Fibroblast of lung (primary cell): ENCODE results near the gene ROR2. TPM values are rescaled to one million over a fixed set of nuclear protein-coding genes. Genes with fewer than 3 reads are reported as not detected.
A peak's percentile ranks its signal among the peaks of the same experiment; 100 is the strongest.

ENCODE experiments used
- DNase-seq, 2 donors: peaks; one replicate each; pipeline versions ENCODE4 v3.0.0 to v3.0.0-alpha.2; 2010; ENCODE audit warnings: low read depth in 2 of 2
- H2AFZ ChIP-seq: 2 replicates; pipeline ENCODE4 v1.5.1; 2012; ENCODE audit warnings: low read length, control low read depth, inconsistent platforms
- H3K27ac ChIP-seq: 2 replicates; pipeline ENCODE4 v1.5.1; 2011; ENCODE audit warnings: low read length, control low read depth; ENCODE audit not compliant: insufficient read depth
- H3K27me3 ChIP-seq: 2 replicates; pipeline ENCODE4 v1.5.1; 2011; ENCODE audit warnings: mild to moderate bottlenecking, low read length; ENCODE audit not compliant: control insufficient read depth, insufficient read depth
- H3K36me3 ChIP-seq: 2 replicates; pipeline ENCODE4 v1.5.1; 2011; ENCODE audit warnings: low read length; ENCODE audit not compliant: control insufficient read depth, insufficient read depth
- H3K4me1 ChIP-seq: 2 replicates; pipeline ENCODE4 v1.5.1; 2011; ENCODE audit warnings: low read length; ENCODE audit not compliant: control insufficient read depth, insufficient read depth; ENCODE audit errors: extremely low read depth
- H3K4me2 ChIP-seq: 2 replicates; pipeline ENCODE4 v1.5.1; 2011; ENCODE audit warnings: low read length, control low read depth; ENCODE audit not compliant: insufficient read depth; ENCODE audit errors: extremely low read depth
- H3K4me3 ChIP-seq, 4 experiments: fragments of 200-600 bp in 1 of 4; sonication (generic) in 1 of 4; replicated peaks in 1 of 4; 2 replicates each; pipeline ENCODE4 v1.5.1; 2011 to 2016; ENCODE audit warnings: low read length in 4 of 4, low read depth in 3 of 4, mild to moderate bottlenecking in 3 of 4, control low read depth in 2 of 4, inconsistent platforms in 1 of 4, mixed read lengths in 1 of 4; ENCODE audit not compliant: insufficient read depth in 1 of 4; ENCODE audit errors: control extremely low read depth in 1 of 4
- H3K79me2 ChIP-seq: 2 replicates; pipeline ENCODE4 v1.5.1; 2012; ENCODE audit warnings: mild to moderate bottlenecking, low read length, inconsistent platforms; ENCODE audit not compliant: control insufficient read depth, insufficient read depth
- H3K9ac ChIP-seq: 2 replicates; pipeline ENCODE4 v1.5.1; 2011; ENCODE audit warnings: mild to moderate bottlenecking, low read length, control low read depth; ENCODE audit not compliant: insufficient read depth
- H3K9me3 ChIP-seq: 2 replicates; pipeline ENCODE4 v1.5.1; 2012; ENCODE audit warnings: low read depth, low read length; ENCODE audit not compliant: control insufficient read depth, insufficient read depth
- H4K20me1 ChIP-seq: 2 replicates; pipeline ENCODE4 v1.5.1; 2011; ENCODE audit warnings: low read length; ENCODE audit not compliant: control insufficient read depth, insufficient read depth; ENCODE audit errors: extremely low read depth
- CTCF ChIP-seq, 2 donors: IDR thresholded peaks in 1 of 2; conservative IDR thresholded peaks in 1 of 2; 1 replicate in 1 of 2; 2 replicates in 1 of 2; pipeline ENCODE4 v1.5.1; 2011 to 2012; ENCODE audit warnings: low read length in 2 of 2, control low read depth in 1 of 2, inconsistent platforms in 1 of 2, low read depth in 1 of 2, mild to moderate bottlenecking in 1 of 2
- EZH2 ChIP-seq: IDR thresholded peaks from 2 replicates; pipeline ENCODE4 v1.5.1; 2012; ENCODE audit warnings: low read length, control low read depth, mild to moderate bottlenecking; ENCODE audit errors: missing control alignments
- polyA plus RNA-seq, 2 donors: library from polyadenylated mRNA; depleted of rRNA in 1 of 2; stranded (reverse) in 1 of 2; unstranded in 1 of 2; fragments of >200 nt; gene quantifications; 2 replicates each; pipeline ENCODE4 v1.2.1, GENCODE V29; 2011 to 2012; ENCODE audit warnings: missing spikeins in 1 of 2
- total RNA-seq: library from RNA; depleted of rRNA; stranded (reverse); fragments of >200 nt; gene quantifications from 2 replicates; pipeline ENCODE4 v1.2.1, GENCODE V29; 2014

Gene ROR2
- total and polyA plus RNA-seq, 2 donors (not counting 1 experiment from before 2014, with no cell fraction given), result 2.3 to 27.9 TPM

- no peaks in the 10 kb centered on the region for H3K36me3 ChIP-seq
- H3K4me1 ChIP-seq, result peaks cover 12% of the 10 kb centered on the region
- H2AFZ ChIP-seq, result no peak overlapping the region
- H3K9ac ChIP-seq, result no peak overlapping the region
- no peak for TF ChIP-seq CTCF (conservative IDR thresholded peaks at IDR 0.05 in 1 of 2, IDR thresholded peaks at IDR 0.05 in 1 of 2; ENCODE audit: low read depth in 1 of 2, low read length in 2 of 2)
- TF ChIP-seq EZH2, result no peak
- H3K9me3 ChIP-seq, result no peaks in the 10 kb centered on the region
- H3K4me2 ChIP-seq, result peak overlapping the region; percentile 70
- H3K79me2 ChIP-seq, result no peaks in the 10 kb centered on the region
- no peaks in the 10 kb centered on the region for H4K20me1 ChIP-seq
- H3K4me3 ChIP-seq, result no peak overlapping the region
- no peak for DNase-seq
- no peak overlapping the region for H3K27ac ChIP-seq
- H3K27me3 ChIP-seq, result peaks cover 2% of the 10 kb centered on the region
Observed at GRCh38 chr9:91770229-91770628, 179.8 kb downstream of the ROR2 start.

GRCh38 chr9:91768977-91769916 is 180.8 kb downstream of the ROR2 start:
- no peaks in the 10 kb centered on the region for H3K9me3 ChIP-seq
- H3K79me2 ChIP-seq, result no peaks in the 10 kb centered on the region
- DNase-seq, result no peak
- H3K4me3 ChIP-seq, result no peak overlapping the region
- no peak overlapping the region for H2AFZ ChIP-seq
- H3K4me1 ChIP-seq, result peaks cover 12% of the 10 kb centered on the region
- no peaks in the 10 kb centered on the region for H3K36me3 ChIP-seq
- H3K27me3 ChIP-seq, result no peaks in the 10 kb centered on the region
- no peak overlapping the region for H3K27ac ChIP-seq
- H3K9ac ChIP-seq, result no peak overlapping the region
- TF ChIP-seq EZH2 (no peak), CTCF (conservative IDR thresholded peaks at IDR 0.05 in 1 of 2, IDR thresholded peaks at IDR 0.05 in 1 of 2; ENCODE audit: low read depth in 1 of 2, low read length in 2 of 2) (no peak)
- no peak overlapping the region for H3K4me2 ChIP-seq
- no peaks in the 10 kb centered on the region for H4K20me1 ChIP-seq

- H3K36me3 ChIP-seq, result no peaks in the 10 kb centered on the region
- TF ChIP-seq CTCF (conservative IDR thresholded peaks at IDR 0.05 in 1 of 2, IDR thresholded peaks at IDR 0.05 in 1 of 2; ENCODE audit: low read depth in 1 of 2, low read length in 2 of 2) (no peak), EZH2 (no peak)
Observed at GRCh38 chr9:91768507-91768906, 181.5 kb downstream of the ROR2 start.

More at GRCh38 chr9:91768507-91768906, 181.5 kb downstream of the ROR2 start:
- Histone ChIP-seq H3K4me2 (no peak overlapping the region), H3K9me3 (no peaks in the 10 kb centered on the region), H3K4me1 (peaks cover 12% of the 10 kb centered on the region), H4K20me1 (no peaks in the 10 kb centered on the region), H3K27ac (no peak overlapping the region), H3K79me2 (no peaks in the 10 kb centered on the region), H3K4me3 (no peak overlapping the region), H3K9ac (no peak overlapping the region), H2AFZ (no peak overlapping the region), H3K27me3 (no peaks in the 10 kb centered on the region)
- no peak for DNase-seq
